RWPE1 (cell line): ENCODE data around the gene FAM131C.

Experiments
- CTCF ChIA-PET: fragments of 350-600 bp; sonication (Branson Sonifier 250); formaldehyde crosslinking; extraction: SDS; loops from one replicate; lab custom pipeline; 2021; lab: Yijun Ruan, JAX
- POLR2A ChIA-PET: fragments of 400-600 bp; formaldehyde crosslinking; extraction: SDS; loops from one replicate; lab custom pipeline; 2020; ENCODE audit warnings: antibody characterized with exemption; ENCODE audit not compliant: low non-redundant PET; lab: Yijun Ruan, JAX
- DNase-seq: peaks from one replicate; pipeline ENCODE4 v3.0.0; 2012; ENCODE audit warnings: low spot score
- H3K27ac ChIP-seq: fragments of 450-650 bp; 2 replicates; pipeline ENCODE4 v1.5.1; 2017
- CTCF ChIP-seq: fragments of 450-650 bp; conservative IDR thresholded peaks from 2 replicates; pipeline ENCODE4 v1.5.1; 2017; ENCODE audit warnings: low read depth, mild to moderate bottlenecking

FAM131C gene

DNA sequence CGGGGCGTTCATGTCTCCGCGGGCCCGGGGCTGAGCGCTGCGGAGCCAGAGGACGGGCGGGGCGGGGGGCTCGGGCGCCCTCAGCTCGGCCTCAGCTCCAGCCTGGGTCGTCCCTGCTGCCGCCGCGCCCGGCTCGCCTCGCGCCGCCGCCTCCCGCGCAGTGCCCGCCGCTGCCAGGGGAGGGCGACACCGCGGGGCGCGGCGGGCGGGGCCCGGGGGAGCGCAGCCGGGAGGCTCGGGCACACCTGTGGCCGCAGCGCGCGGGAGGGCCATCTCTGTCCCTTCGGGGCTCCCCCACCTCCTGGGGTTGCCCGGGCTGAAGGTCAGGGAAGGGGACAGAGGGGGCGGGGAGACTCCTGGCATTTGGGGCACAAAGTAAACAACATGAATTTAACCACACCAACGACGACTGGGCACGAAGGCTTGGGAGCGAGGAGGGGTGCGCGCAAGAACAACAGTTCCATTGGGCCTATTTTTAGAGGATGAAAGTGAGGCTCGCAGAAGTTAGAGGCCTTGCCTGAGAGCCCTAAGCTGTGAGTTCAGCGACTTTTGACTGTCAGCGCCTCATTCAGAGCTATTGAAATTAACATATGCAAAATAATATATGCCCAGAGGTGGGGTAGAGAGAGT lies at the start of gene FAM131C:
FAM131C (minus strand) TSS at position 162 of the 630 bp plus-strand sequence. CDS start 209 bp downstream, outside the sequence.
- CTCF ChIA-PET: interaction anchor here (0.5 to 1.9 kb wide), 11 partner anchors 9 to 282 kb away, joined by 3 to 9 read pairs (median 3); no protein-coding TSS in a partner anchor
- POLR2A ChIA-PET: no interaction called here

GRCh38 chr1:16122916-16123315 lies 49.5 kb upstream of the FAM131C start:
- POLR2A ChIA-PET: no interaction called here
- TF ChIP-seq CTCF: no peak

More for the DNA sequence above, at the start of gene FAM131C:
- TF ChIP-seq CTCF: peak; percentile 92
- H3K27ac ChIP-seq: peak within 1 kb of the TSS; percentile 73; the same call in 1 of the 2 replicates
- DNase-seq: peak; percentile 67

DNA sequence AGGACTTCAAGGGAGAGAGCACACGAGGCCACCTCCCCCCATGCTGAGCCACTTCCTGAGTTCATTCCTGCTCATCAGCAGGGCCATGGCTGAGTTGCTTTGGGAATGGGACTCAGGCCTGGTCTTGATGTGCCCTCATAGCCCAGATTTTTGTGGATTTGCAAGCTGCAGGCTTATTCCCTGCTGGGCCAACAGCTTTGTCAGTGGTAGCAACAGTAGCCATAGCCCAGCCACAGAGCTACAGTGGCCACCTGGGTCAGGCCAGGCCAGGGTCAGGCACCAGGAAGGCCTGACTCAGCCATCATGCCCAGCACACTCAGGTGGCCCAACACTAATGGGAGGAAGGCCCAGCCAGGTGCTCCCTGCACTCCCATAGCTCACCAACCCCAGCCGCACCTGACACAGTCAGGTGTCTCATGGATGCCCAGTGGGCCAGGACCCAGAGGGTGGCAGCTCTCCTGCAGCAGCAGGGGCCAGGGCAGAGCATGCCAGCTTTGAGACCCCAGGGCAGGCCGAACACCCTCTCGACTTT lies 49.0 kb upstream of the FAM131C start:
- POLR2A ChIA-PET: interaction anchor here (0.7 kb wide), 1 partner anchor 85 kb away, joined by 3 read pairs; no protein-coding TSS in a partner anchor
- no peak for TF ChIP-seq CTCF
- DNase-seq: no peak
- peak overlapping the region; percentile 80 for H3K27ac ChIP-seq
- CTCF ChIA-PET: interaction anchor here (0.5 to 2.2 kb wide), 4 partner anchors 32 to 247 kb away, joined by 3 to 8 read pairs (median 5); no protein-coding TSS in a partner anchor

More at GRCh38 chr1:16122916-16123315, 49.5 kb upstream of the FAM131C start:
- H3K27ac ChIP-seq: peak overlapping the region; percentile 80
- DNase-seq: peak; percentile 62
- CTCF ChIA-PET: interaction anchor here (0.5 to 2.2 kb wide), 4 partner anchors 31 to 248 kb away, joined by 3 to 8 read pairs (median 5); no protein-coding TSS in a partner anchor

GRCh38 chr1:16120940-16121410 lies 47.5 kb upstream of the FAM131C start:
- no peak for TF ChIP-seq CTCF
- ChIA-PET CTCF (interaction anchor here (0.5 to 2.4 kb wide), 4 partner anchors 11 to 66 kb away, joined by 3 to 11 read pairs (median 4); no protein-coding TSS in a partner anchor), POLR2A (interaction anchor here (0.6 kb wide), 1 partner anchor 16 kb away, joined by 3 read pairs; no protein-coding TSS in a partner anchor)
- H3K27ac ChIP-seq: peak overlapping the region; percentile 80
- DNase-seq: no peak

DNA sequence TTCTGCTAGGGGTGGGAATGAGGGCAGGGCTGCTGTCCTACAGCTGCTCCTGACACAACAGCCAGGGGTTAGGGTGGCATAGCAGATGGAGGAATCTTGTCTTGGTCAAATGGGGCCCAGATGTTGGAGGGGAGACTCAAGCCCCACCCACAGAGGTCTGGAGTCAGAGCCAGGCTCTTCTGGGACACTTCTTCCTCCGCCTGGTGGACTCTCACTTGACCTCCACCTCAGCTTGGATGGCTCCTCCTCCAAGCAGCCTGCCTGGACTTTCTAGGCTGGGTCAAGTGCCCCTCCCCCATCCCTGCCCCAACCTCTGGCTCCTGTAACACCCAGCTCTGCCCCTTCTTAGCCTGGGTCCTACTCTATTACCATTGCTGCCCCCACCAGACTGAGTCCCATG lies 47.0 kb upstream of the FAM131C start:
- H3K27ac ChIP-seq: peak overlapping the region; percentile 37
- ChIA-PET CTCF (interaction anchor here (1.2 to 2.4 kb wide), 2 partner anchors 10 to 38 kb away, joined by 3 to 11 read pairs; no protein-coding TSS in a partner anchor), POLR2A (no interaction called here)
- no peak for TF ChIP-seq CTCF
- no peak for DNase-seq

DNA sequence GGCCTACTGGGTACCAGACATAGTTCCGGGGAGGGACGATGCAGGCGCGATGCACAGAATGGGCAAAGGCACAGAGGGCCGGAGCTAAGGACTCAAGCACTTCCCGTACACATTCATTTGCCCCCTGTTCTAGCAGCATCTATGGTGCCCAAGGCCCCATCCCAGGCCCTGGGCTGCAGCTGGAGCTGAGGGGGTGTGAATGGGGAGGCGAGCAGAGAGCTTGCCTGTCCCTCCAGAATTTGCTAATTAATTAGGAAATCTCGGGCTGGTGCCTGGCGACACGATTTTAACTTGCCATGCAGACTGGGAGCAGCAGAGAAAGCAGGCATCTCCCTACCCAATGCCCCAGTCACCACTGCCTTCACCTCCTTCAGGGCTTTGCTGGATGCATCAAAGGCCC lies 46.5 kb upstream of the FAM131C start:
- POLR2A ChIA-PET: no interaction called here
- TF ChIP-seq CTCF: no peak
- H3K27ac ChIP-seq: peak overlapping the region; percentile 37
- CTCF ChIA-PET: interaction anchor here (1.2 to 2.4 kb wide), 2 partner anchors 10 to 38 kb away, joined by 3 to 11 read pairs; no protein-coding TSS in a partner anchor
- no peak for DNase-seq
